ENCODE measurements around the gene TBC1D20.

- TF ChIP-seq CTCF (IDR thresholded peaks at IDR 0.05) (peak in 3 of 4 experiments; percentile 19 to 29 (median 24)), POLR2A (IDR thresholded peaks at IDR 0.05) (peak; percentile 66), POLR2AphosphoS5 (IDR thresholded peaks at IDR 0.05) (peak; percentile 72)
Measured at GRCh38 chr20:462199-462991, at the start of gene TBC1D20.

Measured in prostate gland (tissue), 2 donors.